HG03159 (cell line): ENCODE measurements around the gene ZNF148.
"Not testable (repeated sequence)": the region's sequence is repeated elsewhere in the genome, so short reads cannot be mapped to it uniquely, and the experiment has no call there.

Experiments used
- ATAC-seq: cut with Tn5 transposase; IDR thresholded peaks from one replicate; pipeline ENCODE4 v1.9.1; 2021; ENCODE audit warnings: mild to moderate bottlenecking, moderate library complexity; ENCODE audit not compliant: unreplicated experiment

Gene ZNF148, protein sequence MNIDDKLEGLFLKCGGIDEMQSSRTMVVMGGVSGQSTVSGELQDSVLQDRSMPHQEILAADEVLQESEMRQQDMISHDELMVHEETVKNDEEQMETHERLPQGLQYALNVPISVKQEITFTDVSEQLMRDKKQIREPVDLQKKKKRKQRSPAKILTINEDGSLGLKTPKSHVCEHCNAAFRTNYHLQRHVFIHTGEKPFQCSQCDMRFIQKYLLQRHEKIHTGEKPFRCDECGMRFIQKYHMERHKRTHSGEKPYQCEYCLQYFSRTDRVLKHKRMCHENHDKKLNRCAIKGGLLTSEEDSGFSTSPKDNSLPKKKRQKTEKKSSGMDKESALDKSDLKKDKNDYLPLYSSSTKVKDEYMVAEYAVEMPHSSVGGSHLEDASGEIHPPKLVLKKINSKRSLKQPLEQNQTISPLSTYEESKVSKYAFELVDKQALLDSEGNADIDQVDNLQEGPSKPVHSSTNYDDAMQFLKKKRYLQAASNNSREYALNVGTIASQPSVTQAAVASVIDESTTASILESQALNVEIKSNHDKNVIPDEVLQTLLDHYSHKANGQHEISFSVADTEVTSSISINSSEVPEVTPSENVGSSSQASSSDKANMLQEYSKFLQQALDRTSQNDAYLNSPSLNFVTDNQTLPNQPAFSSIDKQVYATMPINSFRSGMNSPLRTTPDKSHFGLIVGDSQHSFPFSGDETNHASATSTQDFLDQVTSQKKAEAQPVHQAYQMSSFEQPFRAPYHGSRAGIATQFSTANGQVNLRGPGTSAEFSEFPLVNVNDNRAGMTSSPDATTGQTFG

DNA sequence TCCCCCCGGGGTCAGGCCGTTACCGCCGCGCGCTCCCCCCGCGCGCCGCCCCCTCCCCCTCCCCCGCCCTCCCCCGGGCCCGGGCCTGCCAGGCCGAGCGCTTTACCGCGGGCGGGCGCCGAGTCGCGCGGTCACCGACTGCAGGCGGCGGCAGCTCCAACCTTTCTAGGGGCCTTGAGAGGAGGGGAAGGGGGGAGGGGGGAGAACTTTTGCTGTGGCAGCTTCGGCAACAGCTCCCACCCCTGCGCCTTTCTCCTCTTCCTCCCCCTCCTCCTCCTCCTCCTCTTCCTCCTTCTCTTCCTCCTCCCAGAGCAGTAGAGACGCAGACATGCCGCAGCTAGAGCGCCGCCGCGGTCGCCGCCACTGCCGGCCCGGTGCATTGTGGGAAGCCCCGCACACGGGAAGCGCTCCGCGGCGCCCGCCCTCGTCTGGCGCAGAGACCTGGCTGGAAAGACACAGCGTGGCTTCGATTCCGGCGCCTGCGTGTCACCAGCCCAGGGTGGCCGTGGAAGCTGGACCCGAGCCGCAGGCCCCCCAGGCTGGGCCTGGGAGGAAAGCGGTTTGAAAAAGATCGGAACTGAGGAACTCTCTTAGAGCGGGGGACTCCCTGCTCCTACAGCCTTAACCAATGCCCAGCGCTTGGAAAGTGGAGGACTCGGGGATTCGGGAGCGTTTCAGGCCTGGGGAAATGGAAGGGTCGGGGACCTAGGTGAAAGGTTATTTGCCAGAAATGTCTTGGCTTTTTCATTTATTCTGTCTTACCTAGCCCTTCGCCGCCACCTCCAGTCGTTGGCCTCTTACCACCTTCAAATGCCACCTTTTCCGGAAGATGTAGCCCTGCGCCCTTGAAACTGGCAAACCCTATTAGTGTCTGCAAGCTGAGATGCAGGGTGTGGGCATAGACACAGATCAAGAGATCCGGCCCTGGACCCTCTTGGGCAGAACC, at the start of gene ZNF148:
Gene ZNF148, minus strand, starts transcription at position 330 of the 946 bp plus-strand sequence. CDS start 61,685 bp downstream, outside the sequence.
- ATAC-seq, result peak; percentile 88

DNA sequence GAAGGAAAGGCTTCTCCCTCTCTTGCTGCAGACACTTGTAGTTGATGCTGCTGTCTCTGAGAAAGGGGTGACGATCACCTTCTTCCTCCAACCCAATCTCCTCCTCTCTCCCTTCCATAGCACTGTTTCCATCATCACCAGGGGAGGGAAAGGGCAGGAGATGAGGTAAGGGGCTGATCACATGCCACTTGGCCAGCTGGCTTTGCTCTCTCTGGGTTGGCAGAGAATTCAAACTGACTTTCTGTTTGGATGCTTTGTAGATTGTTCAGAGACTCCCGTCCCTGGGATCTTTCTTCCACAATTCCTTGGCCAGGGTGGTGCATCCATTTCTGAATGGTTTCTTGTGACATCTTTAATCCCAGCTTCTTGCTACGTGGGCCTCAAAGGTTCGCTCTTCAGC, 43.2 kb upstream of the ZNF148 start:
- no peak for ATAC-seq

DNA sequence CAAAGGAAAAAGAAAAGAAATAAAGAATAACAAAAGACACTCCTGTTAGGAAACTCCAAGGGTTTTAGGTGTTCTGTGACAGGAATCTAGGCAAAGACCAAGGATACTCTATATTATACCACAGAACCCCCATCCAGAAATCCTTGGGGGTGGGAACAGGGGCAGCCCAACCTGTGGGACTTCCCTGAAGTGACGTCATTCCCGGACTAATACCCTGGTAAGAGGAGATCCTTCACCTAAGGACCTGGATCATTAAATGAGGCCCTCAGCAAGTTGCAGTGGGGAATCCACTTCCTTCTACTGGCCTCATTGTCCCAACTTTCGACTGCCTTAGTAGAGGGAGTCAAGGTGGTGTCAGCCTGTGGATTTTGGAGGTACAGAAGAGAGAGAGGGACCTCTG, 41.1 kb upstream of the ZNF148 start:
- ATAC-seq, result no peak

DNA sequence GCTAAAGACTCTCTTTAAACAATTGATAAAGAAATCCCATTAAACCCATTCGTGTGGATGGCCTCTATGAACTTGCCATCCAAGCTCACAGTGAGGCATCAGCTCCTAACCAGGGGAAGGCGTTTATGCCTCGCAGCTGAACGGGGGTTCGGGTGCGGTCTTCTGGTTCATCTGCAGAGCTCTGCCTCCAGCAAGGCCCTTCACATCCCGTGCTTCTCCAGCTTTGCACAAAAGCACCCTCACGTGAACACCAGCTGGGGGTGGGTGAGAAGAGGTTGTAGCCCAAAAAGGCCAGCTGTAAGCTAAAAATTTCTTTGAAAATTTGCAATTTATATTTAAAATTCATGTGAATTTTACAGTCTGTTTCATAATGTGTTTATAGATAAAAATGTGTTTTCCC, 39.5 kb upstream of the ZNF148 start:
- ATAC-seq, result no peak

DNA sequence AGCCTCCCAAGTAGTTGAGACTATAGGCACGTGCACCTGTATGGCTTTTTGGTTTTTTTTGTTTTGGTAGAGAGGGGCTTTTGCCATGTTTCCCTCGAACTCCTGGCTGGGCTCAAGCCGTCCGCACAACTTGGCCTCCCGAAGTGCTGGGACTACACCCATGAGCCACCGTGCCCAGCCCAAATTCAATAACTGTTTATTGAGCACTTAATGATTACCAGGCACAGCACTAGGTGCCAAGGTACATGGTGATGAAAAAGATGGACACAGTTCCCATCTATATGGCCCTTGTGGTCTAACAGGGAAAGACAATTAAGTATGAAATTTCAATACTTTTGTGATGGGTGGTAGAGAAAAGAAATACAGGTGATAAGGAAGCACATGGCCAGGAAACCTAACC, 35.8 kb upstream of the ZNF148 start:
- ATAC-seq, result no peak

DNA sequence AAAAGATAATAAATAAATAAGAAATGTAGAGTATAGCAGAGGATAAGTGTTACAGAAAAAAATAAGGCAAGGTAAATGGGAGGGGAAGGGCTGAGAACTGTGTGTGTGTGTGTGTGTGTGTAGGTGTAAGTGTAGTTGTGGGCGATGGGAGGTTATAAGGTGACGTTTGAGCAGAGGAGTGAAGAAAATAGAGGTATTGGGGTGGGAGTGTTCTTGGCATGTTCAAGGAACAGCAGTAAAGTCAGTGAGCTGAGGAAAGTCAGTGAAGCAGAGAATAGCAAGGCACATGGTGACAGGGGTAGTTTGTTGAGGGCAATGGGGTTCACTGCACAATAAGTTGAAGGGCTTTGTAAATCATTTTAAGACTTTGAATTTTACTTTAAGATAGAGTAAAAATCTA, 30.9 kb upstream of the ZNF148 start:
- no peak for ATAC-seq

DNA sequence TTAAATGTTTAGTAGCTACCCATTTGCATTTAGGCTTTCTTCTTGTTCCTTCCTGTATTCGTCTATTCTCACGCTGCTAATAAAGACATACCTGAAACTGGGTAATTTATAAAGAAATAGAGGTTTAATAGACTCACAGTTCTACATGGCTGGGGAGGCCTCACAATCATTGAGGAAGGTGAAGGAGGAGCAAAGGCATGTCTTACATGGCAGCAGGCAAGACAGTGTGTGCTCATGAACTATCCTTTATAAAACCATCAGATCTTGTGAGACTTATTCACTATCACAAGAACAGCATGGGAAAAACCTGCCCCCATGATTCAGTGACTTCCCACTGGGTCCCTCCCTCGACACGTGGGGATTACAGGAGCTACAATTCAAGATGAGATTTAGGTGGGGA, 30.4 kb upstream of the ZNF148 start:
- not testable (repeated sequence) for ATAC-seq

DNA sequence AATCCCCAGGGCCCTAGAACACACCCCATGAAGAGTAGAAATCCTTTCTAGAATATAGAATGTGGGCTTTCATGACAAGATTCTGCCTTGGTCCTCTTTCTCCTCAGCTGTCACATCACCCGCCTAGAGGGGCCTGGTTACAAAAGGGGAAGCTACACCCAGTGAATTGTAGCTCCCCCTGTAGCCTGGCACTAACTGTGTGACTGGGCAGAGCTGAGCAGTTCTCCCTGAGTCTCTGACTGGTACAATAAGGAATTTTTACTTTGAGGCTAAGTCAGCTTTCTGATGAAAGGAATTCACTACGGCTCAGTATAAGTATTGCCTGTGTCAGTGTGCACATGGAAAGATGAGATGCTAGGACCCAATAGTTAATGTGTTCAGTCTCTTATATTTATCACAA, 28.7 kb upstream of the ZNF148 start:
- no peak for ATAC-seq

DNA sequence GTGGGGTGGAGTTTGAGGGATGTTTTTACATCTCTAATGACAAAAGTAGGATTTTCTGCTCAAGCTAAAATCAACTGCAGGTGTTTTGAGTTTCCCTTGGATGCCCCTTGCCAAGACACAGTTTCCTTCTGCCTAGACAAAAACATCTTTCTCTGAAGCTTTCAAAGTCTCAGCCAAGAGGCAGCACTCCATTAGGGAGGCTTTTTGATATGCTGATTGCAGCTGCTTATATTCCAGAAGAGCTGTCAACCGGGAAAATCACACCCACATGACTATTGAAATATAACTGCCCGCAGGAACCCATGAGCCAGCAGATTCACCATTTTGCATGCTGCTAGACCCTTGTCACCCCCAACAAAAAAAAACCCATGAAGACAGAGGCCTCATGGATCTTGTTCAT, 27.5 kb upstream of the ZNF148 start:
- no peak for ATAC-seq

DNA sequence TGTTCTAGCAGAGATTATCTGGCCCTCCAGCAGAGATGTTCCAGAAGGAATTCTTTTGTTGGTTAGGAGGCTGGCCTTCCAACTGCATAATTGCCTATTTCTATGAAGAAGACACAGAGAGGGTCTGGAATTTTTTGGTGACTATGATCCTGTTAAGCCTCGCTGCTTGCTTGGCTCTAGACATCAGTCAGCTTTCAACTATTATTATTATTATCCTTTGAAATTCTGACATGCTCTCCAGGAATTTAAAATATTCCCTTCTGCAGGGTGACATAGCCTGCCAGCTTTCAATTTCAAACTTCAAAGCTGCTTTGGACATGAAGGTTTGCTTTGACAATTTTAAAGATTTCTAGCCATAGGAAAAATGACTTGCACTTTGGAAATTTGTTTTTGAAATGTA, 26.3 kb upstream of the ZNF148 start:
- ATAC-seq, result no peak

DNA sequence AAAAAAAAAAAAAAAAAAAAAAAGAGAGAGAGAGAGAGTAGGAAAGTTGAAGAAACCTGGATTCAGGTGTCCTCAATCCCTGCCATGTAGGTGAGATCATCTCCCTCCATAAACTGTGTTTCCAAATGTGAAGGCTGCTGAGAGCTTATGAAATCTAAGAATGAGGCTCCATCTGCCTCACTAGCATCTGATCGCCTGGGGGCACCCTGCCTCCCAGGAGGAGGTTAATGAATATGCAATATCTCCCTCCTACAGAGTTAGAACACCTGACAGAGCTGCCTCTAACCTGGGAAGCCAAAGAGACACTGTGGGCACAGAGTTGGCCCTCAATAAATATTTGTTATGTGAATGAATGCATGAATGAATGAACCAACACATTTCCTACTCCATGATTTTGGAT, 23.8 kb upstream of the ZNF148 start:
- no peak for ATAC-seq

DNA sequence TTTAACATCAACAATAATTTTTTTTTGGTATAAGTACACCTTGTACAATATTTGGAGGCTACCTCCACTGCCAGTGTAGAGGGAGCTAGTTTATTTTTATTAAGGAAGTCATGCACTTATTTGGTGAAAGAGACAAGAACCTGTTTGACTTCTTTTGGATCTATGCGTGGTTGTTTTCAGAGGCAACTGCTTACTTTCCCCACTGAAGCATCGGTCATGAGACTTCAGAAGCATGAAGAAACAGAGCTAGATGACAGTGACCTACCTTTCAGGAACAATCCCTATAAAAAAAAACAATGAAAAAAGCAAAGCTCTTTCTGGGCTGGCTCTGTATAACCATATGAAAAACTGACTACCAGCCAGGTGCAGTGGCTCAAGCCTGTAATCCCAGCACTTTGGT, 20.0 kb upstream of the ZNF148 start:
- no peak for ATAC-seq

DNA sequence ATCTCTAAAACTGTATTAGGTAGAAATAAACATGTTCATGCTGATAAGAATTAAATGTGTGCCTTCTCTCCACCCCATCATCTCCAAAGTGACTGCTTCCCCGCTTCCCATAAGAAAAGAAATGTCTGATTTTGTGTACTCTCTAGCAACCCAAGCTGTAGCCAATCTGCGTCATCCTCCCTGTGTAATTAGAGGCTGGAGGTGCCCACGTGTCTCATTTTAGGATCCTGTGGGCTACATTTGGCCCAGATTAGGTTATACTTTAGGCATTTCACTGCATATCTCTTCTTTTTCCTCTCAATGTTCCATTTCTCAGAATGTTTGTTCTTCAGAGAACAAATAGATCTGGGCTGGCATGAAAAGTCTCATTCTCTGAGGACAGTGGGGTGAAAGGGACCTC, 19.3 kb upstream of the ZNF148 start:
- no peak for ATAC-seq

DNA sequence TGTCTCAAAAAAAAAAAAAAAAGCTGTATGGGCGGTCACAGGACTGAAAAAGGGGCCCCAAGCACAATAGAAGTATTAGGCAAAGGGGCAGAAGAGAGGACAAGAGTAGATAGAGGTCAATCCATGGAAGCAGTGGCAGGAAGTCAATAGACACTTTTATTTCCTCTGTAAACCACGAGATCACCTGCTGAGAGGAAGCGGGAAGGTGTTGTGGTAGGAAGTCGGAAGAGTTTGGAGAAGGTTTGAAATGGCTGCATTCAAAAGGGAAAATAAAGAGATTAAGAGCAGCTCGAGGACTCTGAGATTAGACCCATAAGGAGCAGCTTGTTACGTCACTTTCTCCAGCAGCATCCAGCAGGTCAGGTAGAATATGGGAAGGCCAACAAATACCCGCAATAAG, 14.2 kb upstream of the ZNF148 start:
- no peak for ATAC-seq

DNA sequence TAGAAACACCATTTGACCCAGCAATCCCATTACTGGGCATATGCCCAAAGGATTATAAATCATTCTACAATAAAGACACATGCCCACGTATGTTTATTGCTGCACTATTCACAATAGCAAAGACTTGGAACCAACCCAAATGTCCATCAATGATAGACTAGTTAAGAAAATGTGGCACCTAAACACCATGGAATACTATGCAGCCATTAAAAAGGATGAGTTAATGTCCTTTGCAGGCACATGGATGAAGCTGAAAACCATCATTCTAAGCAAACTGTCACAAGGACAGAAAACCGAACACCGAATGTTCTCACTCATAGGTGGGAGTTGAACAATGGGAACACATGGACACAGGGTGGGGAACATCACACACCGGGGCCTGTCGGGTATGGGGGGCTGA, 13.2 kb upstream of the ZNF148 start:
- not testable (repeated sequence) for ATAC-seq

DNA sequence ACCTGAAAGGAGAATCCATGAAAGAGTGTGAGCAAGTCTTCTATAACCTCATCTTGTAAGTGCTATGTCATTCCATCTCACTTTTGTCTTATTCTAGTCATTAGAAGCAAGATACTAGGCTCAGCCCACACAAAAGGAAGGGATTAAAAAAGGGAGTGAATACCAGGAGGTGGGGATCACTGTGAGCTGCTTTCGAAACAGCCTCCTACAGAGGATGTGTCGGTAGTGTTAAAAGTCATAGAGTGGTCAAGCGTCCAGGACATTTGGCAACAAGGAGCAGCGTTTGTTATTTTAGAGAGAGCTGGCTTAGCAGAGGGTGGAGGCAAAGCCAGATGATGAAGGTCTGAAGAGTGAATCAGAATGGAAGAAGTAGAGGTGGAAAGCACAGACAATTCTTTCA, 11.7 kb upstream of the ZNF148 start:
- ATAC-seq, result no peak

DNA sequence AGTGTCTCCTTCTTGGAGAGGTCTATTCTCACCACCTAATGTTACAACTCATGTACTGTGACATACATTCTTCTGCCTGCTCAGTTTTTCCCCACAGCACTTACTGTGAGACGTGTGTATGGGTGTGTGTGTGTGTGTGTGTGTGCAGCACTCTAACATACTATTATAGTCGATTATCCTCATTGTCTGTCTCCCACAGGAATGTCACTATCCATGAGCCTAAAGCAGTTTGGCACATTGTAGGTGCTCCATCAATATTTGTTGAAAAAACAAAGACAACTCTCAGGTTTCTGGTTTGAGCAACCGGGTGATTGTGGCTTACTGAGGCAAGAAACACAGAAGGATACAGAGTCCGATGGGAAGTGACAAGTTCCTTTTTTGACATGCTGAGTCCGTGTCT, 8.6 kb upstream of the ZNF148 start:
- no peak for ATAC-seq

DNA sequence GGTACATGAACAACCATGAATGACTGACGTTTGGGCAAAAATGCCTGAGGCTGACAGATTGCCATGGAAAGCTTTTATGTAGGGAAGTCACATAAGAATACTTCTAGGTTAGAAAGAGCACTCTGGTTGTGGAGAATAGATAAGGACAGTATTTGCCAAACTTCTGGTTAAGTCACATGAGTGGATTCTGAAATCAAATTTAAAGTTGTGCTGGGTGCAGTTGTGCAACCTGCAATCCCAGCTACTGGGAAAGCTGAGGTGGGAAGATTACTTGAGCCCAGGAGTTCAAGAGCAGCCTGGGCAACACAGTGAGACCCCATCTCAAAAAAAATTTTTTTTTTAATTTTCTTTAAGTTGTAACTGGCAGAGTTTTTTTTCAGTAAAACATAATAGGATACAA, 7.2 kb upstream of the ZNF148 start:
- ATAC-seq, result no peak

DNA sequence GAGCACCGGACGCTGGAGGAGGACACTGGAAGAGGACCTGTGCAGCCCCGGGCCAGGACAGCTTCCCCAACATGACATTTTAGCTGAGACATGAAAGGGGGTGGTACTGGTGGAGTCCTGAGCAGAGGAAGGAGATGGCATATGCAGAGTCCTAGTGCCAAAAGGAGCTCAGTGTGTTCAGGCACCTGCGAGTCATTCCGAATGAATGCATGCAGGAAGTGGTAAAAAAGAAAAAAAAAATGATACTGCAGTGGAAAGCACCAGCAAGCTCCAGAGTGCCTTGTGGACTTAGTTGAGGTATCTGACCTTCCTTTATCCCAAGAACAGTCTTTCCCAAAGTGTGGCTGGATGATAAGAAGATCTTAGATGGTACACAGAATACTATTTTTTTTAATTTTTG, 6.6 kb upstream of the ZNF148 start:
- peak; percentile 56 for ATAC-seq

DNA sequence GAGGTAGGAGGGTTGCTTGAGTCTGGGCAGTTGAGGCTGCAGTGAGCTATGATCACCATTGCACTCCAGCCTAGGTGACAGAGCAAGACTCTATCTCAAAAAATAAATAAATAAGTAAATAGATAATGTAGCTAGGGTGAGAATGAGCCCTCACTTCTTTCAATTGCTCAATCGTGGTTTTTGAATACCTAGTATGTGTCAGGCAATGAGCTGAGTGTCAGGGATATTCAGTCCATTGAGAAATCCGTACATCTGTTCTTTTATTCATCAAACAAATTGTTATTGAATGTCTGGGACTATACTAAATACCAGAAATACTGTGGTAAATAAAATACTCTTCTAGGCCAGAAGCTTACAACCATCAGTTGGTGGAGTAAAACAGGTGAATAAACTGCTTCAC, 6.2 kb upstream of the ZNF148 start:
- ATAC-seq, result peak; percentile 29

DNA sequence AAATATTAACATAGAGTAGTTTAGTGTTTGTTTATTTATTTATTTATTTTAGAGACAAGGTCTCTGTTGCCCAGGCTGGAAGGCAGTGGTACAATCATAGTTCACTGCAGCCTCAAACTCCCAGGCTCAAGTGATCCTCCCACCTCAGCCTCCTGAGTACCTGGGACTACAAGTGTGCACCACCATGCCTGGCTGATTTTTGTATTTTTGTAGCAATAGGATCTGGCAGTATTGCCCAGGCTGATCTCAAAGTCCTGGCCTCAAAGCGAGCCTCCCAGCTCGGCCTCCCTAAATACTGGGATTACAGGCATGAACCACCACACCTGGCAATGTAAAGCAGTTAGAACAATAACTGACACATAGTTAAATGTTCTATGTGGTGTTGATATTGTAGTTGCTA, 4.4 kb upstream of the ZNF148 start:
- ATAC-seq, result no peak
